ENCODE data around the gene CDK5R1. TPM values are rescaled to one million over a fixed set of nuclear protein-coding genes. Genes with fewer than 3 reads are reported as not detected.

CDK5R1 gene
- total and polyA plus RNA-seq, 2 donors (not counting 1 experiment from before 2014, with no cell fraction given), result 0.33 to 0.56 TPM

DNA sequence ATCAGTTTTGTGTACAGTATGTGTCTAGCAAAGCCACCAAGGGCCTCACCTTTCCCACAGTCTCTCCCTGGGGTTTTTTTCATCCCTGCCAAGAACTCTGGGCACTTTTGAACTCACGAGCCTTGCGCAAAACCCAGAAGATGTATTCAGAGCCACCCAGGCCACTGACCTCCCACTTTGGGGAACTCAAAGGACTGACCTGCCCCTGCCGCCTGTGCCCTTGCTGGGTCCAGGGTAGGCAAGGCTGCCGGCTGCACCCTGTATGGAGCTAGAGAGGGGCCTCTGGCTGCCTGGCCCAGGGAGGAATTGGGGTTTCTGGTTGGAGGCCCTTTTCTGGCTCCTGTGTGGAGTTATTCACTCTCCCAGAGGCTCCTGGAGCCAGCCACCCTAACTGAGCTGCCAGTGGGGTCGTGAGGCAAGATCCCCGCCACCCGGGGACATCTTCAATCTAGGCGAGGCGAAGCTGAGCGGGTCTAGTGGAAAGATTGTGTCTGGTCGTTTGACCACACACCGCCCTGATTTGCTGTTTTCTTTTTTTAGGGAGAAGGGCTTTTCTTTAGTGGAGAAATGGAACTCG is 1.9 kb downstream of the CDK5R1 start:
- no peaks in the 10 kb centered on the region for H3K27me3 ChIP-seq (ENCODE audit: control insufficient read depth, insufficient read depth, low read length)
- H4K20me1 ChIP-seq (ENCODE audit: control insufficient read depth, extremely low read depth, insufficient read depth, low read length), result no peaks in the 10 kb centered on the region
- H2AFZ ChIP-seq (ENCODE audit: low read length), result no peak overlapping the region
- no peak overlapping the region for H3K9ac ChIP-seq (ENCODE audit: insufficient read depth, low read length)
- no peak overlapping the region for H3K4me3 ChIP-seq (replicated peaks in 1 of 4; ENCODE audit: control extremely low read depth in 1 of 4, insufficient read depth in 1 of 4, low read depth in 3 of 4, low read length in 4 of 4)
- H3K27ac ChIP-seq (ENCODE audit: insufficient read depth, low read length), result no peak overlapping the region
- H3K36me3 ChIP-seq (ENCODE audit: control insufficient read depth, insufficient read depth, low read length), result no peaks in the 10 kb centered on the region
- H3K4me1 ChIP-seq (ENCODE audit: control insufficient read depth, extremely low read depth, insufficient read depth, low read length), result peaks cover 8% of the 10 kb centered on the region
- no peaks in the 10 kb centered on the region for H3K9me3 ChIP-seq (ENCODE audit: control insufficient read depth, insufficient read depth, low read depth, low read length)
- no peak for DNase-seq (ENCODE audit: low read depth in 2 of 2)
- H3K4me2 ChIP-seq (ENCODE audit: extremely low read depth, insufficient read depth, low read length), result no peak overlapping the region
- H3K79me2 ChIP-seq (ENCODE audit: control insufficient read depth, insufficient read depth, low read length), result no peaks in the 10 kb centered on the region
- TF ChIP-seq, protein P1, sequence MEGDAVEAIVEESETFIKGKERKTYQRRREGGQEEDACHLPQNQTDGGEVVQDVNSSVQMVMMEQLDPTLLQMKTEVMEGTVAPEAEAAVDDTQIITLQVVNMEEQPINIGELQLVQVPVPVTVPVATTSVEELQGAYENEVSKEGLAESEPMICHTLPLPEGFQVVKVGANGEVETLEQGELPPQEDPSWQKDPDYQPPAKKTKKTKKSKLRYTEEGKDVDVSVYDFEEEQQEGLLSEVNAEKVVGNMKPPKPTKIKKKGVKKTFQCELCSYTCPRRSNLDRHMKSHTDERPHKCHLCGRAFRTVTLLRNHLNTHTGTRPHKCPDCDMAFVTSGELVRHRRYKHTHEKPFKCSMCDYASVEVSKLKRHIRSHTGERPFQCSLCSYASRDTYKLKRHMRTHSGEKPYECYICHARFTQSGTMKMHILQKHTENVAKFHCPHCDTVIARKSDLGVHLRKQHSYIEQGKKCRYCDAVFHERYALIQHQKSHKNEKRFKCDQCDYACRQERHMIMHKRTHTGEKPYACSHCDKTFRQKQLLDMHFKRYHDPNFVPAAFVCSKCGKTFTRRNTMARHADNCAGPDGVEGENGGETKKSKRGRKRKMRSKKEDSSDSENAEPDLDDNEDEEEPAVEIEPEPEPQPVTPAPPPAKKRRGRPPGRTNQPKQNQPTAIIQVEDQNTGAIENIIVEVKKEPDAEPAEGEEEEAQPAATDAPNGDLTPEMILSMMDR (conservative IDR thresholded peaks at IDR 0.05 in 1 of 2, IDR thresholded peaks at IDR 0.05 in 1 of 2; ENCODE audit: low read depth in 1 of 2, low read length in 2 of 2), result no peak
- TF ChIP-seq EZH2 (IDR thresholded peaks at IDR 0.05; ENCODE audit: low read length, missing control alignments), result no peak

- H3K27me3 ChIP-seq (ENCODE audit: control insufficient read depth, insufficient read depth, low read length), result no peaks in the 10 kb centered on the region
Observed at GRCh38 chr17:32489320-32490100, 2.7 kb downstream of the CDK5R1 start.

DNA sequence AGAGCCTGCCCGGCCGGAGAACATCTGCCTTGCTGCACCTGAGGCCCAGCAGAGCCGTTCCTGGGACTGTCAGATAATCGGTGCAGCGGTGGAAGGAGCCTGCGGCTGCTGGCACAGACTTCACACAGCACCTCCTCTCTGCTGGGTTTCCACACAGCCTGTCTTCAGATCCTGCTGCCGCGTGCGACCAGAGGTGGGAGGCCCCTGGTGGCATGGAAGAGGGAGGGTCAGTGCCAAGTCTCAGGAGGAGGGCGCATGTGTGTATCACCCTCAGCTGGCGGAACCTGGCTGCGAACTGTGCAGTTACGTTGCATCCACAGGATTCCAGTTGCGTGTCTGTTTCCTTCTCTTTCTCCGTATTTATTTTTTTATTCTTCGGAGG is 3.3 kb downstream of the CDK5R1 start:
- no peaks in the 10 kb centered on the region for H4K20me1 ChIP-seq (ENCODE audit: control insufficient read depth, extremely low read depth, insufficient read depth, low read length)
- H3K4me3 ChIP-seq (replicated peaks in 1 of 4; ENCODE audit: control extremely low read depth in 1 of 4, insufficient read depth in 1 of 4, low read depth in 3 of 4, low read length in 4 of 4), result no peak overlapping the region
- no peak overlapping the region for H3K9ac ChIP-seq (ENCODE audit: insufficient read depth, low read length)
- no peak overlapping the region for H3K4me2 ChIP-seq (ENCODE audit: extremely low read depth, insufficient read depth, low read length)
- H3K9me3 ChIP-seq (ENCODE audit: control insufficient read depth, insufficient read depth, low read depth, low read length), result no peaks in the 10 kb centered on the region
- H3K27me3 ChIP-seq (ENCODE audit: control insufficient read depth, insufficient read depth, low read length), result no peaks in the 10 kb centered on the region
- H3K4me1 ChIP-seq (ENCODE audit: control insufficient read depth, extremely low read depth, insufficient read depth, low read length), result peaks cover 6% of the 10 kb centered on the region
- H3K79me2 ChIP-seq (ENCODE audit: control insufficient read depth, insufficient read depth, low read length), result no peaks in the 10 kb centered on the region
- H2AFZ ChIP-seq (ENCODE audit: low read length), result no peak overlapping the region
- DNase-seq (ENCODE audit: low read depth in 2 of 2), result no peak
- no peaks in the 10 kb centered on the region for H3K36me3 ChIP-seq (ENCODE audit: control insufficient read depth, insufficient read depth, low read length)
- TF ChIP-seq EZH2 (IDR thresholded peaks at IDR 0.05; ENCODE audit: low read length, missing control alignments), result no peak
- TF ChIP-seq, protein P1 (conservative IDR thresholded peaks at IDR 0.05 in 1 of 2, IDR thresholded peaks at IDR 0.05 in 1 of 2; ENCODE audit: low read depth in 1 of 2, low read length in 2 of 2), result no peak
- no peak overlapping the region for H3K27ac ChIP-seq (ENCODE audit: insufficient read depth, low read length)

More at GRCh38 chr17:32489320-32490100, 2.7 kb downstream of the CDK5R1 start:
- DNase-seq (ENCODE audit: low read depth in 2 of 2), result no peak
- Histone ChIP-seq H3K9ac (ENCODE audit: insufficient read depth, low read length) (no peak overlapping the region), H3K4me2 (ENCODE audit: extremely low read depth, insufficient read depth, low read length) (no peak overlapping the region), H4K20me1 (ENCODE audit: control insufficient read depth, extremely low read depth, insufficient read depth, low read length) (no peaks in the 10 kb centered on the region), H2AFZ (ENCODE audit: low read length) (no peak overlapping the region), H3K27ac (ENCODE audit: insufficient read depth, low read length) (no peak overlapping the region), H3K36me3 (ENCODE audit: control insufficient read depth, insufficient read depth, low read length) (no peaks in the 10 kb centered on the region), H3K79me2 (ENCODE audit: control insufficient read depth, insufficient read depth, low read length) (no peaks in the 10 kb centered on the region), H3K4me3 (replicated peaks in 1 of 4; ENCODE audit: control extremely low read depth in 1 of 4, insufficient read depth in 1 of 4, low read depth in 3 of 4, low read length in 4 of 4) (no peak overlapping the region), H3K9me3 (ENCODE audit: control insufficient read depth, insufficient read depth, low read depth, low read length) (no peaks in the 10 kb centered on the region), H3K4me1 (ENCODE audit: control insufficient read depth, extremely low read depth, insufficient read depth, low read length) (peaks cover 6% of the 10 kb centered on the region)
- TF ChIP-seq, protein P1 (conservative IDR thresholded peaks at IDR 0.05 in 1 of 2, IDR thresholded peaks at IDR 0.05 in 1 of 2; ENCODE audit: low read depth in 1 of 2, low read length in 2 of 2), result no peak
- TF ChIP-seq EZH2 (IDR thresholded peaks at IDR 0.05; ENCODE audit: low read length, missing control alignments), result no peak

Measured in fibroblast of lung (primary cell).